ENCODE data around the gene PPP1R7. TPM values are rescaled to one million over a fixed set of nuclear protein-coding genes. Genes with fewer than 3 reads are reported as not detected.

The PPP1R7 gene
- total RNA-seq, 1 donor from 2014 or later = 49.9 TPM

GRCh38 chr2:241107031-241107783 lies 43.1 kb upstream of the PPP1R7 start:
- no peak for DNase-seq (ENCODE audit: low spot score, unreplicated experiment)
- no peaks in the 10 kb centered on the region for H3K27me3 Mint-ChIP-seq
- no peak overlapping the region for H3K27ac Mint-ChIP-seq
- no peaks in the 10 kb centered on the region for H3K9me3 Mint-ChIP-seq (ENCODE audit: low read depth)
- H3K4me3 Mint-ChIP-seq (ENCODE audit: low read depth) = no peak overlapping the region
- peaks cover 3% of the 10 kb centered on the region for H3K36me3 Mint-ChIP-seq (ENCODE audit: insufficient read depth)
- H3K4me1 Mint-ChIP-seq (ENCODE audit: low read depth) = peaks cover 4% of the 10 kb centered on the region
- TF ChIP-seq, protein P1, sequence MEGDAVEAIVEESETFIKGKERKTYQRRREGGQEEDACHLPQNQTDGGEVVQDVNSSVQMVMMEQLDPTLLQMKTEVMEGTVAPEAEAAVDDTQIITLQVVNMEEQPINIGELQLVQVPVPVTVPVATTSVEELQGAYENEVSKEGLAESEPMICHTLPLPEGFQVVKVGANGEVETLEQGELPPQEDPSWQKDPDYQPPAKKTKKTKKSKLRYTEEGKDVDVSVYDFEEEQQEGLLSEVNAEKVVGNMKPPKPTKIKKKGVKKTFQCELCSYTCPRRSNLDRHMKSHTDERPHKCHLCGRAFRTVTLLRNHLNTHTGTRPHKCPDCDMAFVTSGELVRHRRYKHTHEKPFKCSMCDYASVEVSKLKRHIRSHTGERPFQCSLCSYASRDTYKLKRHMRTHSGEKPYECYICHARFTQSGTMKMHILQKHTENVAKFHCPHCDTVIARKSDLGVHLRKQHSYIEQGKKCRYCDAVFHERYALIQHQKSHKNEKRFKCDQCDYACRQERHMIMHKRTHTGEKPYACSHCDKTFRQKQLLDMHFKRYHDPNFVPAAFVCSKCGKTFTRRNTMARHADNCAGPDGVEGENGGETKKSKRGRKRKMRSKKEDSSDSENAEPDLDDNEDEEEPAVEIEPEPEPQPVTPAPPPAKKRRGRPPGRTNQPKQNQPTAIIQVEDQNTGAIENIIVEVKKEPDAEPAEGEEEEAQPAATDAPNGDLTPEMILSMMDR (IDR thresholded peaks at IDR 0.05; ENCODE audit: unreplicated experiment) = no peak

GRCh38 chr2:241108271-241109209 lies 41.7 kb upstream of the PPP1R7 start:
- Mint-ChIP-seq H3K9me3 (ENCODE audit: low read depth) (no peaks in the 10 kb centered on the region), H3K4me1 (ENCODE audit: low read depth) (no peaks in the 10 kb centered on the region), H3K27me3 (no peaks in the 10 kb centered on the region), H3K27ac (peak overlapping the region; percentile 82), H3K4me3 (ENCODE audit: low read depth) (no peak overlapping the region), H3K36me3 (ENCODE audit: insufficient read depth) (peaks cover 3% of the 10 kb centered on the region)
- TF ChIP-seq, protein P1 (IDR thresholded peaks at IDR 0.05; ENCODE audit: unreplicated experiment) = no peak
- DNase-seq (ENCODE audit: low spot score, unreplicated experiment) = no peak

- Mint-ChIP-seq H3K9me3 (ENCODE audit: low read depth) (no peaks in the 10 kb centered on the region), H3K27me3 (no peaks in the 10 kb centered on the region), H3K27ac (no peak overlapping the region), H3K36me3 (ENCODE audit: insufficient read depth) (peaks cover 3% of the 10 kb centered on the region), H3K4me1 (ENCODE audit: low read depth) (no peaks in the 10 kb centered on the region), H3K4me3 (ENCODE audit: low read depth) (no peak overlapping the region)
- no peak for DNase-seq (ENCODE audit: low spot score, unreplicated experiment)
- TF ChIP-seq, protein P1 (IDR thresholded peaks at IDR 0.05; ENCODE audit: unreplicated experiment) = no peak
Measured at GRCh38 chr2:241109210-241110088, 40.8 kb upstream of the PPP1R7 start.

DNA sequence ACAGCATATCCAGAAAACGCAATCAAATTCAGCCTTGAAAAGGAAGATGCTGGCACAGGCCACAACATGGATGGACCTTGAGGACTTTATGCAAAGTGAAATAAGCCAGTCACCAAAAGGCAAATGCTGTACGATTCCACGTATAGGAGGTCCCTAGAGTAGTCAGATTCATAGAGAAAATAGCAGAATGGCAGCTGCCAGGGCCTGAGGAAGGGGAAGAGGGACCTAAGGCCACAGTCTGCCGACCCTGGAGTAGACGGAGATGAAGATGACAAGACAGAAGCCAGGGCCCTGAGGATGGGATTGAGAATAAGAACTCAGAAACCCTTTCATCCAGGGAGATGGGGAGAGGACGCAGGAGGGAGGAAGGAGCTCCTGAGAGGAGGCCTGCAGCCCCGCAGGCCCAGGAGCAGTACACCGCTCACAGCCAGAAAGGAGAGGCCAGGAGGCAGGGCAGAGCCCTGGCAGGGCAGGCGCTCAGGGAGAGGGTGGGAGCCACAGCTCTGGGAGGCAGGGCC lies 40.1 kb upstream of the PPP1R7 start:
- Mint-ChIP-seq H3K36me3 (ENCODE audit: insufficient read depth) (peaks cover 6% of the 10 kb centered on the region), H3K27me3 (no peaks in the 10 kb centered on the region), H3K4me1 (ENCODE audit: low read depth) (no peaks in the 10 kb centered on the region), H3K9me3 (ENCODE audit: low read depth) (no peaks in the 10 kb centered on the region), H3K4me3 (ENCODE audit: low read depth) (no peak overlapping the region), H3K27ac (no peak overlapping the region)
- no peak for DNase-seq (ENCODE audit: low spot score, unreplicated experiment)
- TF ChIP-seq, protein P1 (IDR thresholded peaks at IDR 0.05; ENCODE audit: unreplicated experiment) = no peak

All from progenitor cell of endocrine pancreas (in vitro differentiated cells).